Peyer's patch (tissue), 4 donors: ENCODE data around the gene PRICKLE4. TPM values are rescaled to one million over a fixed set of nuclear protein-coding genes. Genes with fewer than 3 reads are reported as not detected.

Experiments
- DNase-seq, 3 donors: peaks; one replicate each; pipeline ENCODE4 v3.0.0-alpha.2; 2017 to 2019
- H3K27ac ChIP-seq, 4 donors: fragments of 200-600 bp; sonication (generic); one replicate each; pipeline ENCODE4 v1.5.1; 2016 to 2019
- H3K27me3 ChIP-seq, 2 donors: fragments of 200-600 bp; sonication (generic); one replicate each; pipeline ENCODE4 v1.5.1; 2019
- H3K36me3 ChIP-seq, 3 donors: fragments of 200-600 bp; sonication (generic); one replicate each; pipeline ENCODE4 v1.5.1; 2016 to 2019
- H3K4me1 ChIP-seq, 4 donors: fragments of 200-600 bp; sonication (generic); one replicate each; pipeline ENCODE4 v1.5.1; 2016 to 2019
- H3K4me3 ChIP-seq, 4 donors: fragments of 200-600 bp; sonication (generic); 1 replicate in 3 of 4; 2 replicates in 1 of 4; pipeline ENCODE4 v1.5.1; 2016 to 2019; ENCODE audit warnings: mild to moderate bottlenecking in 1 of 4
- H3K9me3 ChIP-seq, 4 donors: fragments of 200-600 bp; sonication (generic); one replicate each; pipeline ENCODE4 v1.5.1; 2016 to 2019; ENCODE audit warnings: mild to moderate bottlenecking in 1 of 4
- POLR2A ChIP-seq, 2 donors: fragments of 450-650 bp; IDR thresholded peaks; one replicate each; pipeline ENCODE4 v1.5.1; 2017; ENCODE audit warnings: antibody characterized with exemption in 2 of 2, mild to moderate bottlenecking in 2 of 2, moderate library complexity in 2 of 2
- total RNA-seq, 4 donors: library from RNA; depleted of rRNA; stranded (reverse); fragments of >200 nt; gene quantifications; one replicate each; pipeline ENCODE4 v1.1.0, GENCODE V29; 2016
- TF ChIP-seq, protein P1 (sequence below), 6 experiments: fragments of 450-650 bp in 4 of 6; fragments of 200-600 bp in 2 of 6; sonication (generic) in 1 of 6; IDR thresholded peaks; one replicate each; pipeline ENCODE4 v1.5.1; 2017 to 2019; ENCODE audit warnings: antibody characterized with exemption in 6 of 6, mild to moderate bottlenecking in 3 of 6, moderate library complexity in 1 of 6

The PRICKLE4 gene
- total RNA-seq, 4 donors from 2014 or later = 3.8 to 23.4 (median 16.8) TPM

GRCh38 chr6:41741625-41742490, 38.7 kb upstream of the PRICKLE4 start:
- no peaks in the 10 kb centered on the region for H3K27me3 ChIP-seq
- H3K36me3 ChIP-seq = no peaks in the 10 kb centered on the region
- TF ChIP-seq, protein P1, sequence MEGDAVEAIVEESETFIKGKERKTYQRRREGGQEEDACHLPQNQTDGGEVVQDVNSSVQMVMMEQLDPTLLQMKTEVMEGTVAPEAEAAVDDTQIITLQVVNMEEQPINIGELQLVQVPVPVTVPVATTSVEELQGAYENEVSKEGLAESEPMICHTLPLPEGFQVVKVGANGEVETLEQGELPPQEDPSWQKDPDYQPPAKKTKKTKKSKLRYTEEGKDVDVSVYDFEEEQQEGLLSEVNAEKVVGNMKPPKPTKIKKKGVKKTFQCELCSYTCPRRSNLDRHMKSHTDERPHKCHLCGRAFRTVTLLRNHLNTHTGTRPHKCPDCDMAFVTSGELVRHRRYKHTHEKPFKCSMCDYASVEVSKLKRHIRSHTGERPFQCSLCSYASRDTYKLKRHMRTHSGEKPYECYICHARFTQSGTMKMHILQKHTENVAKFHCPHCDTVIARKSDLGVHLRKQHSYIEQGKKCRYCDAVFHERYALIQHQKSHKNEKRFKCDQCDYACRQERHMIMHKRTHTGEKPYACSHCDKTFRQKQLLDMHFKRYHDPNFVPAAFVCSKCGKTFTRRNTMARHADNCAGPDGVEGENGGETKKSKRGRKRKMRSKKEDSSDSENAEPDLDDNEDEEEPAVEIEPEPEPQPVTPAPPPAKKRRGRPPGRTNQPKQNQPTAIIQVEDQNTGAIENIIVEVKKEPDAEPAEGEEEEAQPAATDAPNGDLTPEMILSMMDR (IDR thresholded peaks at IDR 0.05) = no peak
- no peak for TF ChIP-seq POLR2A (IDR thresholded peaks at IDR 0.05)
- no peak overlapping the region for H3K4me3 ChIP-seq
- DNase-seq = peak in 2 of 3 donors; percentile 68 to 78
- no peaks in the 10 kb centered on the region for H3K9me3 ChIP-seq
- H3K27ac ChIP-seq = peak overlapping the region in 3 of 4 donors; percentile 56 to 77 (median 63)
- peaks cover 0 to 5% (median 0%) of the 10 kb centered on the region in 4 donors for H3K4me1 ChIP-seq

DNA sequence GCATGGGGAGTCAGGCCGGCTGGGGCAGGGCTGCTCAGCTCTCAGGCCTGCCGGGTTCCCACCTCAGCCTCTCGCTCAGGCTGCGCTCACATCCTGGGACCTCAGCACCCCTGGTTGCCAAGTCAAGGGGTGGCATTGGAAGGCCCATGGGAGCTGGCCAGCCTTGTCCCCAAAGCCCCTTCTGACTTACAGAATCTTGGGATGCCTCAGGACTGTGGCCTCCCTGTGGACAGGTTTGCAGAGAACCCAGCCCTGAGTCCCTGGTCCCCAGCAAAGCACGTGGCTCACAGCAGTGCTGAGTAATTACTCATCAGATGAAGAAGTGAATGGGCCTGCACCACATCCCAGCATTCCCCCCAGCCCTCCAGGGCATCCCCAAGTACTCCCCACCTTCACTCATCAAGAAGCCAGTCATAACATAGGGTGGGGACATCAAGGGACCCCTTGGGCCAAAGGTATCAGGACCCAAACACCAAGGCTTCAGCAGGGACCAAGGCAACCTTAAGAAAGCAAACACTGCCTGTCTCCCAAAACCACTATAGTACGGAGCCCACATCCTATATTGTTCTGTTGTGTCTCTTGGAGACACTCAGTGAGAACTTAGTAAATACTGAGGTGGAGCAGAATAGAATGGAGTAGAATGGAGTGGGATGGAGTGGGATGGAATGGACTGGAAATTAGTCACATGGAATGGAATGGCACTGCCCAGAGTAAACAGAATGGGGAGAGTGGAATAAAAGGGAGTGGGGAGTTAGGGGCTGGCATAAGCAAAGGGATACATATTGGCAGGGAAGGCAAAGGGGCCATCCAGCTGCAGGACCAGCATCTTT, 37.0 kb upstream of the PRICKLE4 start:
- TF ChIP-seq, protein P1 (IDR thresholded peaks at IDR 0.05) = no peak
- no peak for TF ChIP-seq POLR2A (IDR thresholded peaks at IDR 0.05)
- Histone ChIP-seq H3K27me3 (no peaks in the 10 kb centered on the region), H3K4me1 (peaks cover 0 to 5% (median 0%) of the 10 kb centered on the region in 4 donors), H3K36me3 (no peaks in the 10 kb centered on the region), H3K27ac (no peak overlapping the region), H3K9me3 (no peaks in the 10 kb centered on the region), H3K4me3 (no peak overlapping the region)
- DNase-seq = no peak

DNA sequence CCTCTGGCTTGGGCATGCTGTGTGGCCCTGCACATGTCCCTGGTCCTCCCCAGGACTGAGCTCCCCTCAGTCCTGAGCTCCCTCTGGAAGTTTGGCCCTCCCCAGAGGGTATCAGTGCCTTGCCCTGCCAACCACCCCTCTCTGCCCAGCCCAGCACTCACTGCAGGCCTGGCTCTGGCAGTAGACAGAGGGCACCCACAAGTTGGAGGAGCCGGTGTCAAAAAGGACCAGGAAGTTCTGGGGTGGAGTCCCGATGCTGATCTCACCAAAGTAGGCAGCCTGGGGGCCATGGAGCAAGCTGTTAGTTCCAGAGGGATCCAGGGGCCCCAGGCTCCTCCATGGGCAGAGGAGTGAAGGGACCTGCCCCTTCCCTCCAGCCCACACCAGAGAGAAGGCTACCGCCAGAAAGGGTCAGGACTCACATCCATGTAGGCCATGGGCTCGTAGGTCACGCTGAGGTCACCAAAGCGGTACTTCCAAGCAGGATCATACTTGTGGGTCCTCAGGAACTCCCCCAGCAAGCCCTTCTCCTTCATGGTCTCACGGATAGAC, 36.3 kb upstream of the PRICKLE4 start:
- Histone ChIP-seq H3K27ac (no peak overlapping the region), H3K9me3 (no peaks in the 10 kb centered on the region)
- no peak for DNase-seq

DNA sequence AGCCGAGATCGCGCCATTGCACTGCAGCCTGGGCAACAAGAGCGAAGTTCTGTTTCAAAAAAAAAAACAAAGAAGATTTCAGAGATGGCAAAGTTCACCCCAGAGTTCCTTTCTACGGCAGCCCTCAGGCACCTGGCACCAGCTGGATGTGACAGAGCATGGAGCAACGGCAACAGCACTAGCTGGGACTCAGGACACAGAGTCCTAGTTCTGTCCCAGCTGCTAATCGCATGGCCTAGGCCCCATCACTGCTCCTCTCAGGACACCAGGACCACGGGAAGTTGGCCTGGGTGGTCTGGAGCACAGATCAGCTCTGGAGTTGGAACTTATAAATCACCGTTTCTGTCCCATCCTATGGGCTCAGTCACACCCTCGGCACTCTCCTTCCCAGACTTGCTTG, 34.5 kb upstream of the PRICKLE4 start:
- no peaks in the 10 kb centered on the region for H3K27me3 ChIP-seq
- no peaks in the 10 kb centered on the region for H3K9me3 ChIP-seq
- DNase-seq = no peak
- H3K36me3 ChIP-seq = no peaks in the 10 kb centered on the region
- peaks cover 0 to 5% (median 0%) of the 10 kb centered on the region in 4 donors for H3K4me1 ChIP-seq
- TF ChIP-seq POLR2A (IDR thresholded peaks at IDR 0.05) = no peak
- TF ChIP-seq, protein P1 (IDR thresholded peaks at IDR 0.05) = no peak
- H3K27ac ChIP-seq = no peak overlapping the region
- no peak overlapping the region for H3K4me3 ChIP-seq

More for the DNA sequence above, 36.3 kb upstream of the PRICKLE4 start:
- TF ChIP-seq, protein P1 (IDR thresholded peaks at IDR 0.05) = no peak
- TF ChIP-seq POLR2A (IDR thresholded peaks at IDR 0.05) = no peak
- Histone ChIP-seq H3K4me1 (peaks cover 0 to 5% (median 0%) of the 10 kb centered on the region in 4 donors), H3K27me3 (no peaks in the 10 kb centered on the region), H3K36me3 (no peaks in the 10 kb centered on the region), H3K4me3 (no peak overlapping the region)

GRCh38 chr6:41747256-41748101, 33.1 kb upstream of the PRICKLE4 start, which contains the start of gene PGC:
PGC (minus strand) TSS chr6:41747397; CDS start chr6:41747334, 63 bp downstream.
- no peak for DNase-seq
- H3K27ac ChIP-seq = no peak within 1 kb of the TSS
- no peak for TF ChIP-seq POLR2A (IDR thresholded peaks at IDR 0.05)
- TF ChIP-seq, protein P1 (IDR thresholded peaks at IDR 0.05) = no peak
- H3K9me3 ChIP-seq = no peaks in the 10 kb centered on the region
- H3K4me1 ChIP-seq = no peaks in the 10 kb centered on the region
- no peak within 1 kb of the TSS for H3K4me3 ChIP-seq
- H3K27me3 ChIP-seq = no peaks in the 10 kb centered on the region
- no peaks in the 10 kb centered on the region for H3K36me3 ChIP-seq
